Kasumi-1 (cell line): ENCODE data around the gene NPHP4.
"Not testable (repeated sequence)": the region's sequence is repeated elsewhere in the genome, so short reads cannot be mapped to it uniquely, and the experiment has no call there.

Source experiments
- DNase-seq, 2 experiments: peaks; one replicate each; lab custom pipeline; 2025; lab: John Stamatoyannopoulos, UW

Gene NPHP4

DNA sequence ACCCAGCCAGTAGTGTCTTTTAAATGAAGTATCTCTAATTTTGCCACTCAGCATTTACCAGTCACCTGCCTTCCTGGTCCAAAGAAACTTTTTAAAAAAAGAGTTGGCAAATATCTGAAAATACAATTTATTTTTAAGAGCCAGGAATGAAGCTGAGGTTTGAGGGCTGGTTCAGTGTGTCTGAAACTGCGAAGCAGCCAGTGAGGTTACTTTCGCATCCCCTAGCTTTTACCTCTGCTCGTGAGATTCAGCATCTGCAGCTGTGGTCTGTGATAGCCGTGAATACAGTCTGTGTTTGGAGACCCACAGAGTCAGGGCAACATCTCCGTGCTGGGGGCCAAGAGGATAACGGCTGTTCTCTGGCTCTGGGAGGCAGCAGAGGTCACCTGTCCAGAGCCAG, 32.2 kb upstream of the NPHP4 start:
- DNase-seq = no peak

DNA sequence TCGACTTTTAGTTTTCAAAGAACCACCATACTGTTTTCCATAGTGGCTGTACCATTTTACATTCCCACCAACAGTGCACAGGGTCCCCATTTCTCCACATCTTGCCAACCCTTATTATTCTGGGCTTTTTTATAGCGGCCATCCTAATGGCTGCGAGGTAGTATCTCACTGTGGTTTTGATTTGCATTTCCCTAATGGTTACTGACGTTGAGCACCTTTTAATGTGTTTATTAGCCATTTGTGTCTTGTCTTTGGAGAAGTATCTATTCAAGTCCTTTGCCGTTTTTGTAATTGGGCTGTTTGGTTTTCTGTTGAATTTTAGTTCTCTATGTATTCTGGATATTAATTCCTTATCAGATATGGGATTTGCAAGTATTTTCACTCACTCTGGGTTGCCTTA, 31.1 kb upstream of the NPHP4 start:
- no peak for DNase-seq

DNA sequence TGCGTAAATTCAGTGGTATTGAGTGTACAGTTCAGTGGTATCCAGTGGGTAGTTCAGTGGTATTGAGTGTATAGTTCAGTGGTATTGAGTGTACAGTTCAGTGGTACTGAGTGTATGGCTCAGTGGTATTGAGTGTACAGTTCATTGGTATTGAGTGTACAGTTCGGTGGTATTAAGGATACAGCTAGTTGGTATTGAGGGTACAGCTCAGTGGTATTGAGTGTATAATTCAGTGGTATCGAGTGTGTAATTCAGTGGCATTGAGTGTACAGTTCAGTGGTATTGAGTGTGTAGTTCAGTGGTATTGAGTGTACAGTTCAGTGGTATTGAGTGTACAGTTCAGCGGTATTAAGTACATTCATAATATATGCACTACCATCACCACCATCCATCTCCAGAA, 30.0 kb upstream of the NPHP4 start:
- no peak for DNase-seq

DNA sequence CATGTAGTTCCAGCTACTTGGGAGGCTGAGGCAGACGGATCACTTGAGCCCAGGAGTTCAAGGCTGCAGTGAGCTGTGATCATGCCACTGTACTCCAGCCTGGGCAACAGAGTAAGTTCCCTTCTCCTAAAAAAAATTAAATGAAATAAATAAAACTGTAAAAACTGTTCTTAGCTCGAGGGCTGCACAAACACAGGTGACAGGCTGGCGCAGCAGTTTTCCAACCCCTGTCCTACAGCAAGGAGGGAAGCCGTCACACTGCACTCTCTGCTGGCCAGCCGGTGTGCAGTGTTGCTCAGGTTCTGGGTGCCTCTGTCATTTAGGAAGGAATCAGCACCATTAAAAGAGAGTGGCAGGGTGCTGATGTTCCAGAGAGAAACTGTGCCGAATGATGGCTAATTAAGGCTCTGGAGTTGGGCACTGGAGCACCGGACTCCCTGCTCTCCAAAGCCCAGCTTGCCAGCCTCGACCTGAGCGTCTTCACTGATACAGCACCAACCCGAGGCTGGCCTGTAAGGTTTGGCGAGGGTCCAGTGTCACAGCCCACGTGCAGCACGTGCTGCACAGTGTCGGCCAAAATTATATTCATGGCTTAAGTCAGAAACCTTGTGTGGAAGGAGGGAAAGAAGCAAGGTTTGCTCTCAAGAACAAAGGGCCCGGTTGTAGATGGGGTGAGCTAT, 27.1 kb upstream of the NPHP4 start:
- DNase-seq = no peak

DNA sequence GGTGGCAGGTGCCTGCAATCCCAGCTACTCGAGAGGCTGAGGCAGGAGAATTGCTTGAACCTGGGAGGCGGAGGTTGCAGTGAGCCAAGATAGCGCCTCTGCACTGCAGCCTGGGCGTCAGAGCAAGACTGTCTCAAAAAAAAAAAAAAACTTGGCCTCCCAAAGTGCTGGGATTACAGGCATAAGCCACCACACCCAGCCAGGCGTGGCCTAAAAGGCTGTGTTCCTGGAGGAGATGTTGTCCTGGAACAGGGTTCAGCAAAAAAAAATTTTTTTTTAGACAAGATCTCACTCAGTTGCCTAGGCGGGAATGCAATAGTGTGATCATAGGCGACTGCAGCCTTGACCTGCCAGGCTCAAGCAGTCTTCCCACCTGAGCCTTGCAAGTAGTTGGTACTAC, 25.4 kb upstream of the NPHP4 start:
- not testable (repeated sequence) for DNase-seq

DNA sequence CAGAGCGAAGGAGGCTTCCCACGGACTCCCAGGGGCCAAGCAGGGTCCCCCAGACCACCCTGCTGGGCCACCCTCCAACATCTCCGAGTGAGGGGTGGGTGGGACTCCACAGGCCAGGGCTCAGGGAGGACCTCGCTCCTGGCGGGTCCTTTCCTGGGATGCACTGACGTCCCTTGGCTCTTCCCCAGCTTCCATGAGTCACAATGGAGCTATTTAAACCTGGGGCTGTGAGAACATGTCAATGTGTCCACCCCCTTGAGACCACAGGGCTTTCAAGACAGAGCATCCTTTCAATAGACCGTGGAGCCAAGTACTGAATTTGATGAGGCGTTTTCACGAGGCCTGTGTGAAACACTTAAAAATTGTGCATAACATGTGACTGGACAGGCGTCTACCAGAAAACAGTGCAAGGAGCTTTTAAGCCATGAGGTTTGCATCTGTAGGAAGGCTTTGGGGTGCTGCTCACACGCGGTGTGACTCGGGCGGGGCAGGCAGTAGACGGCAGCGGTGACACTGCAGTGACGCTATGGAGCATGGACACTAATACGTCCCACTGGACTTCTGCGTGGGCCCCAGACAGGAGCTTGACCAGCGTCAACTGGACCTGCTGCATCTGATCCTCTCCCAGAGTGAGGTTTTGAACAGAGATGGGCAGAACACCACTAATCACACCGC, 24.1 kb upstream of the NPHP4 start:
- no peak for DNase-seq

DNA sequence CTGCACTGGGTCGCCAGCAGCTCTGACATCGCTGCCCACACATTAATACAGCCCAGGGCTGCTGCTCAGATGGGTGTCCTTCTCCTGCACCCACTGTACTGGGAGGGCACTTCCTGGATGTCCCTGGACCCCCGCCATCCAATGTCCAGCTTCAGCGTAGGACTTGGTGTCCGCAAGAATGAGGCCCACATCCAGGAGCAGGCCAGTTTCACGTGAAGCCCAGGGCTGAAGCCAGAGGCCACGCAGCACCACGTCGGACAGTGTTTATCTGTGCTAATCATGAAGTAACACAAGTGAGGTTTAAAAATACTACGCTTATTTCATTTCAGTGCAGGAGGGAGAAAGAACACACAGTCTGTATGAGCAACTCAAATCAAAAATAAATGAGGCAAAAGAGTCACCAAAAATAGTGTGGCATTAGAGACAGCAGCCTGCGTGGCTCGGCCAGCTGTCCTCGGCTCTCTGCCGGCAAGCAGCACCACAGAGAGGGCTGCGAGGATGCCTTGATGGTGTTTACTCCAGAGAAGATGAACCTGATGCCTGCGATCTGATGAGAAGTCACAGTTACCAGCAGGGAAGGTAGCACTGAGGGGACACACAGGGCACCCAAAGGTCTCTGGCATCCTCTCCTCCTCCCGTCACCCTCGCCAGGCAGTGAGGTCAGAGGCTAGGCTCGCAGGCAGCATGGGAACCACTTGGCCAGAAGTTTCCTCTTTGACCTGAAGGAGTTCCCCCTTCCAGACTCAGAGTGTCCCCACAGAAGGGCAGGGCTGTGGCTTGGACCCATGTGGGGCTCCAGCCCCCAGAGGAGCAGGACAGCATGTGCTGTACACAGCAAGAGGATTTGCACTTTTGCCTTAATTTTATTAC, 22.1 kb upstream of the NPHP4 start:
- no peak for DNase-seq

DNA sequence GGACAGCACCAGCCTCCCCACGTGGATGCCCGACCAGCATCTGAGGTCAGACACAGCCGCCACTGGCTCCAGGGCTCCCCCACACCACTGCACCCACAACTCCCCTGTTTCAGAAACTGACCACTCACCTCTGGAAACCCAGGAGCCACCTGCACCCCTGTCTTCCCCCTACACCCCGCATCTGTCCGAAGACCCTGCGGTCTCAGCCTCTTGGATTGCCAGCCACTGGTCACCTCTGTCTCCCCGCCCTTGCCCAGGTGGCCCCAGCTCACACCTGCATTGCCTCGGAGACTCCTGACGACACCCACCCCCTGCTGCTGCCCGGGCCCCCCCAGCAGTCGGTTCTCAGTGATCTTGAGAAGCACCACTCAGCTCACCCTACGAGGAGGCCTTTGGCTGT, 21.3 kb upstream of the NPHP4 start:
- no peak for DNase-seq

DNA sequence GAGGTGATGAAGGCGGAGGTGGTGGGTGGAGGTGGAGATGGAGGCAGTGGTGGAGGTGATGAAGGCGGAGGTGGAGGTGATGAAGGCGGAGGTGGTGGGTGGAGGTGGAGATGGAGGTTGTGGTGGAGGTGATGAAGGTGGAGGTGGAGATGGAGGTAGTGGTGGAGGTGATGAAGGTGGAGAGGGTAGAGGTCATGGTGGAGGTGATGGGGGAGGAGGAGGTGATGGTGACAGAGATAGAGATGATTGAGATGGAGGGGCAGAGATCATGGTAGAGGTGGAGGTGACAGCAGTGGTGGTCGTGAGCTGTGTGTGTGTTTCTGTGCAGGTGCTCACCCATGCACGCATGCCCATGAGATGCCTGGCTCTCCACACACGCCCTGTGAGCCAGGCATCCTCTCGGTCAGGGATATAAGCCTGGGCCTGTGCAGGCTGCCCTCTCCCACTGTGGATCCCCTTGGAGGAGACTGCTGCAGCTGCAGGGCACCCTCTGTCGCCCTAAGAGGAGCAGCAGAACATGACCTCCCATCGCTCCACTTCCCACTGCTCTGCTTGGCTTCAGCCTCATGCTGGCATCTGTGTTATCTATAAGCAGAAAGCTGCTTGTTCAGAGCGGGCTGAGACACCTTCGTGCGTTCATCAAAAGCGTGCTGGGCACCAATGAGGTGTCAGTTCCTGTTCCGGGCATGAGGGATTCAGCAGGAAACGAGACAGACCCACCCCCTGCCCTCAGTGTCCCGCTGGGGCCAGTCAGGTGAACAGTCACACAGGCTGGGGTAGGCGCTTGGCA, 20.5 kb upstream of the NPHP4 start:
- no peak for DNase-seq

DNA sequence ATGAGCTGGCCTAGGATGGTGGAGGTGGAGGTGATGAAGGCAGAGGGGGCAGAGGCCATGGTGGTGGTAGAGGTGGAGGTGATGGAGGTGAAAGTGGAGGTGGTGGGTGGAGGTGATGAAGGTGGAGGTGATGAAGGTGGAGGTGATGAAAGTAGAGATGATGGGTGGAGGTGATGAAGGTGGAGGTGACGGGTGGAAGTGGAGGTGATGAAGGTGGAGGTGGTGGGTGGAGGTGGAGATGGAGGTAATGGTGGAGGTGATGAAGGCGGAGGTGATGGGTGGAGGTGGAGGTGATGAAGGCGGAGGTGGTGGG, 19.7 kb upstream of the NPHP4 start:
- no peak for DNase-seq

DNA sequence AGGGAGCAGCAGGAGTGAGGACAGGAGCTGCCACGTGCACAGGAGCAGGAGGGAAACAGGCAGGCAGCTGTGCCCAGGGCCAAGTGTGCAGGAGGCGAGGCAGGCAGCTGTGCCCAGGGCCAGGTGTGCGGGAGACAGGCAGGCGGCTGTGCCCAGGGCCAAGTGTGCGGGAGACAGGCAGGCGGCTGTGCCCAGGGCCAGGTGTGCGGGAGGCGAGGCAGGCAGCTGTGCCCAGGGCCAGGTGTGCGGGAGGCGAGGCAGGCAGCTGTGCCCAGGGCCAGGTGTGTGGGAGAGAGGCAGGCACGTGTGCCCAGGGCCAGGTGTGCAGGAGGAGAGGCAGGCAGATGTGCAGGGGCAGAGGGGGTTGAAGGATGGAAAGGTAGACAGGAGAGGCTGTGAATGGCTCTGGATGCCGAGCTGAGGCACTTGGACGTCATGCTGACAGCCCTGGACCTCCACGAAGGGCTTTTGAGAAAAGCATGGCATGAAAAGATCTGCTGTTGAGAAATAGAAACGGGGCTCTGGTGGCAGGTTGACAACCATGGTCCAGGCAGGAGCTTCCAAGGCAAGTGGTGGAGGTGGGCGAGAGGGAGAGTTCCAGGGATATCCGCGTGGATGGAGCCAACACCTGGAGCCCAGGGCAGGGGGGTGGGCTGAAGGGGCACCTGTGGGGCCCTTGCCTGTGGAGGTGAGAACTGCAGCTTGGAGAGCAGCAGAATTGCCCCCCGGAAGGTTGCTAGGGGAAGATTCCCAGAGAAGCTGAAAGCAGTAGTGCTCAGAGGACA, 19.1 kb upstream of the NPHP4 start:
- no peak for DNase-seq

DNA sequence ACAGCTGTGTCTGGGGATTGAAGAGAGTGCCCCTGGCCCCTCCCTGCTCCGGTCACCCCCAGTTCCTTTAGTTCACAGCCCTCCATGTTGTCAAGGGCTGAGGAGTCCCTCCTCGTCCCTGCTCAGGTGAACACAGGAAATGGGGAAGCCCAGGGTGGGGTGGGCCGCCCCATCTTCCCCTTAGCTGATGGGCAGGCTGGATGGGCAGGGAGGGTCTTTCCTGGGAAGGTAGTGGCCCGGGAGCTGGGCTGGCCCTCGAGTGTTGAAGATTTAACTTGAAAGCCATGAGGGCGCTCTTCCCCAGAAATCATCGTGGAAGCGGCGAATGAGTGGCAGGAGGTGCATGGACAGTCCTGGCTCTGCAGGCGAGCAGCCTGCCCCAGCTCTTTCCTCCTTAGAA, 18.3 kb upstream of the NPHP4 start:
- no peak for DNase-seq

DNA sequence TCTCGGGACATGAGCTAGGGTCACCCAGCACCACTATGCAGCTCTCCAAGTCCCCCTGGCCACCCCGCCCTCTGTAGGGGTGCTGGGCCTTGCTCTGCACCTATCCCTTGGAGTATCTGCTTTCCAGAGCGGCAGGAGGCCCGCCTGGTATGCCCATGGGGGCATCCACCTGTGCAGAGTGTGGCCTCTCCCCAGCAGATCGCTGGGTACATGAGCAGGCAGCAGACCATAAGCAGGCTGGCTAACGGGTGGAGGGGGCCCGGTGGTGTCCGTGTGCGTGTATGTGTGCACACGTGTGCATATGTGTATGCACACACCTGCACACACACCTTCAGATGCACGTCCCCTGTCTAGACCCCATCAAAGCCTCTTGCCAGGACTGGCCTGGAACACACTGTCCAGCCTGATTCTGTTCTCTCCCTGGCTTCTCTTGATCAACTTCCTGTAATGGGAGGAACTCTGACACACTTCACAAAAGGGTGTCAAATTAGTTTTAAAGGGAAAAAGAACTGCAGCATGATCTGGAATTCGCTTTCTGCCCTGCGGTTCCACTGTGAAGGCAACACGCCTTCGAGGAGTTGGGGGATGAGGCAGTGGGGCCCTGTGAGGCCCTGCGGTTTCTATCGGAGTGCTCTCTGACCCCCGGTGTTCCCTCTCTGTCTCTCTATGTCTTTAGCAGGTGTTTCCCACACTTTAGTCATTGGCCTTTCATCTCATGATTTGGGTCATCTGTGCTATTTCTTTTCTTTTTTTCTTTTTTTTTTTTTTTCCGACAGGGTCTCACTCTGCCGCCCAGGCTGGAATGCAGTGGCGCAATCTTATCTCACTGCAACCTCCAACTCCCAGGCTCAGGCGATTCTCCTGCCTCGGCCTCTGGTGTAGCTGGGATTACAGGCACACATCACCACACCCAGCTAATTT, 17.2 kb upstream of the NPHP4 start:
- DNase-seq = no peak

DNA sequence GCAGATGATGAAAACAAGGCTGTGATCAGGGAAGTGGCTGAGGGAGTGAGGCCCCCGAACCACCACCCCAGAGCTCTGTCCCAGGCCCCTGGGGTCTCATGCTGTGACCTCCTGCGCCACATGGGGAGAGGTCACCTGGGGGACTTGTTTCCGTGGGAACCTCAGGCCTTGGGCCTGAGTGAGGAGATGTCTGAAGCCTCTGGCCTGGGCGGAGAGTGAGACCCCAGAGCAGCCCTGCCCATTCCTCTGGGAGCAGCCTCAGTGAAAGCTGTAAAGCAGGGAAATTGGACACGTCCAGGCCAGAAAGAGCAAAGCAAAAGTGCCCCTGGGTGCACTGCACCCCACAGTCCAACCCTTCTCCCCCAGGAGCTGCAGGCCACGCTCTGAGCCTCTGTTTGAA, 16.5 kb upstream of the NPHP4 start:
- DNase-seq = no peak

DNA sequence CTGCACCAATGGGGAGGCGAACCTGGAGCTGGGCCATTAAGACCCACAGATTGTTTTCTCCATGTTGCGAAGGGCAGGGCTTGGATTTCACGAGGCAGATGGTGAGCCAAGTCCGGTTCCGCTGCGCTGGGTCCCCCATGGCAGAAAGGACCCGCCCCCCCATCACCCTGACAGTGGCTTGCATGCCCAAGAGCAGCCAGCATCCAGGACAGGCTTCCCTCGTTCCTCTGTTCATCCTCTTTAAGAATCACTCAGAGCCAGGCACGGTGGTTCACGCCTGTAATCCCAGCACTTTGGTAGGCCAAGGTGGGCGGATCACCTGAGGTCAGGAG, 15.8 kb upstream of the NPHP4 start:
- no peak for DNase-seq

DNA sequence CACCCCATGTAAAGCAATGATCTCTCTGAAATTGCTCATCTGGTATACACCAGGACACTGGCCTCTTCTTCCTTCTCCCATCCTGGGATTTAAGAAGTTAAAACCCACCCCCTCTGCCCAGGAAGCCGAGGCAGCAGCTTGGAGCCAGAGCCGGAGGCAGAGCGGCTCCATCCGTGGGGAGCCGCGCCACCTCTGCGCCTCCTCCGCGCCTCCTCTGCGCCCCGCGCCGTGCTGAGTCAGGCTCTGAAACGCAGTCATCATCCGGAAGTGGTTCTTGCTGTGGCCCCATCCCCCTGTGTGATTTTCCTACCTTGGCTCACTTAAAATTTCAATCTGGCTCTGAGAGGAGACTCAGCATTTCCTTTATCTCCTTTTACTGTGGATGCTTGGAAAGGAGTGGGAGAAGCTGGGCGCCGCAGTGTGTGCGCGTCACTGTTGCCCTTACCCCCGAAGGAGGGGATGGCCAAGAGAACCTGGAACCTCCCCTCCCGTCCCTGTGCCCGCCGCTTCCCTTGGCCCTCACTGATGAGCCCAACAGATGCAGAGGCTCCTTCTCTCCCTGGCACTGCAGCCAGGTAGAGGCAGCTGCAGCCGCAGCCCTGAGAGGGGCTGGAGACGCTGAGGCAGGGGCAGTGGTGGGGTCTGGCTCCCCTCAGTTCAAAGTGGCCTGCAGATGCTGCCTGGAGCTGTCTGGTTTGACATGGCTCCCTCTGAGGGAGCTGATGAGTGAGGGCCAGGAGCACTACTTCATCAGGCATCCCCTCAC, 15.3 kb upstream of the NPHP4 start:
- no peak for DNase-seq

DNA sequence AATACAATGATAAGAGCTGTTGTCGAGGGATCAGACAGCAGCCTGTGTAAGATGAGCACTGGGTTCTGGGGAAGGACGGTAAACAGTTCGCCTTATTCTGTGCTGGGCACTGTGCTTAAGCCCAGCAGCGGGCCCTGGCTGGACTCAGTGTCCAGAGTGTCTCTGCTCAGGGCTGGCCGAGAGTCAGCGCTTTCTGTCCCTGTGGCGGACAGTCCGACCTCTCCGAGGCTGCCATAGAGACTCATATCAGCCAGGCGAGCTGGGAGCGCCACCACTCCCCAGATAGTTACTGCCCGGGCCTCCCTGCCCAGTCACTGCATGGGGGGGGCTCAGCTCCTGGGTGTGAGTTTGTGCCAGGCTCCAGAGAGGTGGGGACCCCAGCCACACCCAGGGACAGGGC, 14.7 kb upstream of the NPHP4 start:
- no peak for DNase-seq

DNA sequence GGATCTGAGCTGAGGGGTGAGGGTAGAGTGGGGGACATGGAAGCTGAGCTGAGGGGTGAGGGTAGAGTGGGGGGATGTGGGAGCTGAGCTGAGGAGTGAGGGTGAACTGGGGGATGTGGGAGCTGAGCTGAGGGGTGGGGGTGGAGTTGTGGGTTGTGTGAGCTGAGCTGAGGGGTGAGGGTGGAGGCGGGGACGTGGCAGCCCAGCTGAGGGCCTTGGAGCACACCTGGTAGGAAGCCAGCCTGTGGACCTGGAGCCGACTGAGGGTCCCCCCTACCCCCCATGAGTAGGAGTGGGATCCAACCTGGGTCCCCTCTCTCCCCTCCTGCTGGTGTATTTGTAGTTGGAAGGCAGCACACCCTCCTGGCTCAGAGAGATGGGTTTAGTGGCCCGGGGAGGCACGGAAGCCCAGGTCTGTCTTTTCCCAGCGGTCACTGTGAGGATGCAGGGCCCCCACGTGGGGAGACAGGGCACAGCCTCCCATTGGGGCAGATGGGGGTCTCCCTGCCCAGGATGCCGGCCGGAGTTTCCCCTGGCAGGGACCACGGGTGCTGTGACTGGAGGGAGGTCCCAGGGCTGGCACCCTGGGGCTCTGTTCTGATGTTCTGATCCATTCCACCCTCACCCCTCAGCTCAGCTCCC, 13.2 kb upstream of the NPHP4 start:
- no peak for DNase-seq

DNA sequence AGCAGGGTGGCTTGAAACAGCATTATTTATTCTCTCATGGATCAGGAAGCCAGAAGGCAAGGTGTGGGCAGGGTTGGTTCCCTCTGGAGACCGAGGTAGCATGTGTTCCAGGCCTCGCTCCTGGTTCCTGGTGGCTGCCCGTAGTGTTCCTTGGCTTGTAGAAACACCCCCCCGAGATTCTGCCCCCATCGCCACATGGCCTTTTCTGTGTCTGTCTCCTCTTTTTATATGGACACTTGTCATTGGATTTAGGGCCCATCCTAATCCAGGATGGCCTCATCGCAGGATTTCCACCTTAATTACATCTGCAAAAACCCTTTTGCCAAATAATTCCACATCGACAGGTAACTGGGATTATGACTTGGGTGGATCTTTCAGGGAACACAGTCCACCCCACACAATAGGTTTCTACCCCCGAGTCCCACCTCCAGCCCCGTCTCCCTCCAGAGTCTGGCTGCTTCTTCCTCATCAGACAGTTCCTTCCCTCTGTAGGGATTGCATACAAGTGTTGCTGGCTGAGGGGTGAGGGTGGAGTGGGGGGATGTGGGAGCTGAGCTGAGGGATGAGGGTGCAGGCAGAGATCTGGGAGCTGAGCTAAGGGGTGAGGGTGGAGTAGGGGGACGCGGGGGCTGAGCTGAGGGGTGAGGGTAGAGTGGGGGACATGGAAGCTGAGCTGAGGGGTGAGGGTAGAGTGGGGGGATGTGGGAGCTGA, 12.3 kb upstream of the NPHP4 start:
- DNase-seq = no peak
